Activated T-cell treated with anti-CD3 and anti-CD28 coated beads for 4 hours (primary cell): ENCODE data around the gene SIK3.

Experiments used
- DNase-seq: peaks from one replicate; pipeline ENCODE4 v3.0.0-alpha.2; 2020

The SIK3 gene

DNA sequence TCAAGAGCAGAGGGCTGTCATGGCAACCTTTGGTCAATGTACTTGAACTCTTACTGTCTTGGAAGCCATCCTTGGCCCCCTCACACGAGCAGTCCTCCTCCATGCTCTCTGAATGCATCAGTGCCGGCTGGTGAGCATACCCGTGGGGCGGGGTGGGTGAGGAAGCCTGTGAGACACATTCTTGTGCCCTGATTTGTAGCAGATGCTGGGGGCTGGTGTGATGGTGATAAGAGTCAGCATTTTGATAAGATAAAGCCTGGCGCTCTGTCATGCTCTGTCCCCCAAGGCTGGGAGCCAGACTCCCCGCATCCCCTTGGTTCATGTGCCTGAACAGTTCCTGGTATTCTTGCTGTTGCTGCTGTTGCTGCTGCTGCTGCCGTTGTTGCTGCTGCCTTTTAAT is 240.3 kb downstream of the SIK3 start:
- no peak for DNase-seq

GRCh38 chr11:116857316-116857715 is 240.9 kb downstream of the SIK3 start:
- no peak for DNase-seq

GRCh38 chr11:116856423-116856822 is 241.8 kb downstream of the SIK3 start:
- no peak for DNase-seq

- no peak for DNase-seq
Measured at GRCh38 chr11:116855413-116855812, 242.8 kb downstream of the SIK3 start.

- peak; percentile 41 for DNase-seq
Measured at GRCh38 chr11:116853461-116854073, 244.7 kb downstream of the SIK3 start.

- no peak for DNase-seq
Measured at GRCh38 chr11:116852261-116853031, 245.8 kb downstream of the SIK3 start.

GRCh38 chr11:116851626-116852025 is 246.6 kb downstream of the SIK3 start:
- peak; percentile 21 for DNase-seq

GRCh38 chr11:116849486-116849885 is 248.7 kb downstream of the SIK3 start:
- DNase-seq = no peak

DNA sequence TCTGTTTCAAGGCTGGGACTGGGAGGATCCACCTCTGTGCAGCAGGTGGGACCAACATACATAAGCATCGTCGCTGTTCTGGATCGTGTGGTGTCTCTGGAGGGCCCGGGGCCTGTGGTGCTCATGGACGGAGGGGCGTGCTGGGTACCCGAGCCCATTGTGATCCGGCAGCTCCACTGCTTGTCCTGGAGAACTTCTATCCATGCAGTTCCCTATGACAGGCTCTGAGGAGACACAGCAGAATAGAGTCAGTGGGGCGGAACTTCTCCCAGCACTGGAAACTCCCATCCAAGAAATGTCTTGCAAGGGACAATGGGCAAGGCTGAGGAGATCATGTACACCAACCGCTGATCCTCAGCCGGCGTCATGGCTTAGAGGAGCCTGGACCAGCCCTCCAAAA is 249.2 kb downstream of the SIK3 start:
- no peak for DNase-seq

DNA sequence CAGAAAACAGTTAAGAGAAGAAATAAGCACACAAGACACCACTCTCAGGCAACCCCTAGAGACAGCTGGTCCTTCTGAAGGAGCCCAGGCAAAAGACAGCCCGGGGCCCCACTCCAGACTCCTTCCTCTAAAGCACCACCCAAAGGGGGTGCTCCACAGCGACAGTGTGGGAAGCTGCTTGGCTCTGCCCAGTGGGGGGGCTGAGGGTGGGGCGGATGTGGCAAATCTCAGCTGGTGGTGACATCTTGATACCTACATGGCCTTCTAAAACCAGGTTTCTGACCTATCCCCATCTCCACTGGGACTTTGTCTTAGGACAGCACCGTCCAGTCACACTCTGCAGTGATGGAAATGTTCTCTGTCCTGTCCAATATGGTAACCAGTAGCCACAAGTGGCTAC is 250.6 kb downstream of the SIK3 start:
- no peak for DNase-seq

DNA sequence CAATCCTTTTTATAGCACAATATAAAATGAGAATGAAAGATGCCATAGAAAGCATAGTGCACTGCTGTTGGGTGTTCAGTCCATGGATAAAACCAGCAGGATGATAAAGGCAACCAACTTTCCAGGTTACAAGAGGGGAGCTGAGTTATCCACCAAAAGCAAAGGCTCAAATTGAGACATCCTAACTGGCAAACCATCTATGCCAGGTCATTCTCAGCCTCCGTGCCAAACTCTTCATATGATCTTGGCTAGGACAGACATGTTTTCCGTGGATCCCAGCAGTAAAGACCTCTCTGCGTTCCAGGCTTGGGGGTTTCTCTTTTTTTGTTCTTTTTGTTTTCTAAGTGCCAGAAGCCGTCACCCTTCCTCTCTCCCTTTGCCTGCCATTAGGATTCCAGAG is 253.5 kb downstream of the SIK3 start:
- DNase-seq = no peak

GRCh38 chr11:116843661-116844060 is 254.6 kb downstream of the SIK3 start:
- DNase-seq = no peak

DNA sequence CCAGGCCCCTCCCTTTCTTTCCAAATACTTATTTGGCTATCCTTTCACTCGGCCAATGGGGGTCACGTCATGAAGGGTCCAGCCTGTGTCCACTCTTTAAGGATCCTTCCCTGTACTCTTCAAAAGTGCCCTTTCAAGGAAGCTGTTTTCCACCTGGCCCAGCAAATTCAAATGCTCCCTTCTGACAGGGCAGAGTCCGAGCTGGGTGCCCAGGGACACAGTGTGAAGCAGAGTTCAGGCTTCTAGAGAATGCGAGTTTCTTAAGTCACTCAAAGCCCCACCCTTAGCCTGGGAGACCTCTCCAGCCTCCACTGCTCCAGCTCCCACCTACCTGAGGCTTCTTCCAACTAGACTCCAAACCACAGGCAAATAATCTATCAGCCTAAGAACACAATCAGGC is 255.3 kb downstream of the SIK3 start:
- no peak for DNase-seq

- no peak for DNase-seq
Measured at GRCh38 chr11:116842117-116842516, 256.1 kb downstream of the SIK3 start.

GRCh38 chr11:116840746-116841296 is 257.4 kb downstream of the SIK3 start:
- DNase-seq = no peak

DNA sequence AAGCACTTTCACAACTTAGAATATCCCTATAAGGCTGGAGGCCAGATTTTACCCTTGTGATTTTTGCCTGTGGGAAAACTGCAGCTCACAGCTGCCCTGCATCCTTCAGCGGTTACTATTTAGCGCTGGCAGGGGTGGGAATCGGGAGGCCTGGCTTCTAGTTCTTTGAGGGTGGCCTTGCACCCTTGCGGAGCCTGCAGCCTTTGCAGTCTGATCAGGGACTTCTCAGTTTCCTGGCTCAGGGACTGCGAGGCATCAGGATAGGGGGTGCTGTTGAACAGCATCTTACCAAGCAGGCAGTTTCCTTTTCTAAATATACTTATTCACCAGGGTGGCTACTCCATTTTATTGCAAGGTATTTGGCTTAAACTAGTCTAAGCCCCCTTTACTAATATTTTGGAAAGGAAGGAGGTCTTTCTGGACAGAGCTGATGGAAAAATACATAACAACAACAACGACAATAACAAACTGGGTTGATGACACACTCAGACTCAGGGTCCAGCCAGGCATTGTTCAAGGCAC is 257.9 kb downstream of the SIK3 start:
- DNase-seq = no peak

DNA sequence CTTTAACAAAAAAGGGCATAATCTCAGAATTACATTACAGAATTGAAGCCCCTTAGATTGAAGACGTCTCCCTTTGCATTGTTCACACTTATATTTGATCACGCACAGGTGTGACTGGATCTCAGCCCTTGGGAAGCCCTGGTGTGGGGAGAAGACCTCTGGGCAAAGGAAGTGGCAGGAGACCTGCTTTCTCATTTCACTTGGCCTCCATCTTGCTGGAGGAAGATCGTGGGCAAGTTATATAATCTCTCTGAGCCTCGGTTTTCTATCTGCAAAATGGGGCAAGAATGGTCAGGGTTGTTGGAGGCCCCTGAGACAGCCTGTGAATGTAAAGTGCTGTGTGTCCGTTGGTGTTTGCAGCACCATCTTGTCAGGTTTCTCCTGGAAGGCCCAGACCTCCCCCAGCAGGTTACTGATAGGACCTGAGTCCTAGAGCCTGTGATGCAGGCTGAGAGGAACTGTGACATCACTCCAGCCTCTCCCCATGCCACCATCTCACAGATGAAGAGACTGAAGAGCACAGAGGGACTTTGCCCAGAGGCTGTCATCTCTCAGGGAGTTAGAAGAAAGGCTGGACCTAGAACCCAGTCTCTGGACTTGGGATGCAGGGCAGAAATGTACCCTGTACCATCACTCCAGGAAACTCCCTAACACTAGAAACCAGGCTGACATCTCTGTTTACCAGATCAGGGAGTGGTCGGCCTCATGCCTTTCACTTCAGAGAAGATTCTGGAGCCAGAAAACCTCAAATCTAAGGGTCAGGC is 259.7 kb downstream of the SIK3 start:
- DNase-seq = no peak

DNA sequence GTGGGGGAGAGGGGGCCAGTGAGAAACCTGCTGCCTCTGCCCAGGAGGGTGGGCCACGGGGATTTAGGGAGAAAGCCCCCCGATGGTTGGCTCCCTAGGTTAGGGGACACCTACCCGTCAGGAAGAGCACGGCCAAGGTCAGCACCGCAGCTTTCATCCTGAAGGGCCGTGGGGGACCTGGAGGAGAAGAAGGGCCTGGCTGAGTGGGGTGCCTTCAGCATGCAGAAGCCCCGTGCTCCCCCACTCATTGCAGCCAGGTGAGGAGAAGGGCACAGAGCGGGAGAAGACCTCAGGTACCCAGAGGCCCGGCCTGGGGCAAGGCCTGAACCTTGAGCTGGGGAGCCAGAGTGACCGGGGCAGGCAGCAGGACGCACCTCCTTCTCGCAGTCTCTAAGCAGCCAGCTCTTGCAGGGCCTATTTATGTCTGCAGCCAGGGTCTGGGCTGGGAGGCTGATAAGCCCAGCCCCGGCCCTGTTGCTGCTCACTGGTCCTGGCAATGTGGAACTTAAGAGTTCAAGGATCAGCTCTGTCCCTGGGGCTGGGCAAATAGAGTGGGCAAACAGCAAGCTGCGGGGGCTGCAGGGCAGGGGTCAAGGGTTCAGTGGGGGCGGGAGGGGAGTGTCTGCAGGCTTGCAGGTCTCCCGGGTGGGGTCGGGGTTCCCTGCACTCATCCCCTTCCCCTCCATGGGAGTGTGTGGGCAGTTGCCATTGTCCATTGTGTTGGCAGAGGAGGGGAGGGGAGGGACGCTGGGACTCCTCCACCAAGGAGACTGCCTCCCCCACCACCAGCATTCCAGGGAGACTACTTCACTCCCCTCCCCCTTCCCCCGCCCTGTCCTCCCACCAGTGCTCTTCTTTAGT is 260.8 kb downstream of the SIK3 start, which contains the start of gene APOA1:
TSS of gene APOA1 (minus strand) at position 392 of the 861 bp plus-strand sequence. CDS start at position 157, 235 bp downstream.
- DNase-seq = no peak

DNA sequence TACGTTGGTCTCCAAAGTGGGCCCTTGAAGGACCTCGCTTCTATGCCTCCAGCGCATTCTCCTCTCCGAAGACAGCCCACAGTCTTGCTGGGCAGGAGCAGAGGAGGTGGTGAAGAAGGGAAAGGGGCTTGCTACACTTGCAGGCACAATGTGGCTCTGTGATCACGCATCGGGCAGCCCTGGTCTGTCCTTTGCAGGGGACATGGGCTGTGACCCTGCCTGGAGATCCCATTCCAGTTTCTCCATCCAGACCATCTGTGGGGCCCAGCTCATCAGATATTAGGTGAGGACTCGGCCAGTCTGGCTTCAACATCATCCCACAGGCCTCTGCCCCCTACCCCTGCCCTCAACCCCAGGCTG is 261.6 kb downstream of the SIK3 start:
- no peak for DNase-seq

GRCh38 chr11:116835791-116836631 is 262.2 kb downstream of the SIK3 start:
- DNase-seq = peak; percentile 51

DNA sequence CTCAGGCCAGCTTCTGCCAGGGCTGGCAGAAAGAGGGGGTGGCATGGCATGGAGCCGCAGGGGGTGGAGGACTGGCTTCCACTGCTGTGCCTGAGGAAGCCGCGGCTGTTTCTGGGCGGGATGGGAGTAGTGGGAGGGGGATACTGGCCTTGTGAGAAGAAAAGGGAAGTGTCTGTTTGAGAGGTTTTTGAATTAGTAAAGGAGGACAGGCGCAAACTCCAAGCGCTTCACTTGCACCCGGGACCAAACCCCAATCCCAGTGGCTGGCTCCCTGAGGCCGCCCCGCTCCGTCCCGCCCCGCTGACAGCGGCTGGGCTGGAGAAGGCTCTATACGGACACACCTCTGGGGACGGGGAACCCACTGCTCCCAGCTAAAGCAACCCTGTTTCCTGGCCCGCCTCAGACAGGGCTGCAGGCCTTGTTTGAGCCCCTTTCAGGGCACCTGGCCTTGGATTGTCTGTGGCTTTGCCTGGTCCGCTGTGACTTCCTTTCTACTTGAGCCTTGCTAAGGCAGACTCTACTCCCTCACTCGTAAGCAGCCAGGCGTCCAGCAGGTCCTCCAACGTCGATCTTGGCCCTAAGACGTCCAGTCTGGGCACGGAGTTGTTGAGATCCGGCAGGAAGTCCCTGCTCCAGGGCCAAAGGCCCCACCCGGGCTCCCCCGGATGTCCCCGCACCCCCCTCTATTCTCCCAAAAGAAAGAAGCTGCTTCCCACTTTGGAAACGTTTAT is 263.0 kb downstream of the SIK3 start:
- no peak for DNase-seq
